Superior temporal gyrus (tissue), 1 donor: Measurements from ENCODE around the gene LRBA.

Experiments used
- DNase-seq: peaks from one replicate; pipeline ENCODE4 v3.0.0-alpha.2; 2016; ENCODE audit errors: extremely low spot score

The LRBA gene

GRCh38 chr4:150884625-150885024, 130.5 kb downstream of the LRBA start:
- DNase-seq, result no peak

- no peak for DNase-seq
These were observed 139.7 kb downstream of the LRBA start for GRCh38 chr4:150875367-150875766.

- DNase-seq, result peak; percentile 33
These were observed 140.5 kb downstream of the LRBA start for GRCh38 chr4:150874338-150875226.

GRCh38 chr4:150867148-150867547, 147.9 kb downstream of the LRBA start:
- peak; percentile 95 for DNase-seq

- no peak for DNase-seq
These were observed 151.6 kb downstream of the LRBA start for GRCh38 chr4:150863456-150863855.

- no peak for DNase-seq
These were observed 152.3 kb downstream of the LRBA start for GRCh38 chr4:150862829-150863228.

- no peak for DNase-seq
These were observed 155.6 kb downstream of the LRBA start for GRCh38 chr4:150859453-150859852.

GRCh38 chr4:150855981-150856510, 159.0 kb downstream of the LRBA start:
- no peak for DNase-seq

- no peak for DNase-seq
These were observed 160.5 kb downstream of the LRBA start for GRCh38 chr4:150854600-150854999.

- DNase-seq, result no peak
These were observed 161.2 kb downstream of the LRBA start for GRCh38 chr4:150853882-150854281.

- DNase-seq, result no peak
These were observed 162.9 kb downstream of the LRBA start for GRCh38 chr4:150852216-150852615.

- no peak for DNase-seq
These were observed 166.1 kb downstream of the LRBA start for GRCh38 chr4:150849016-150849415.

- DNase-seq, result no peak
These were observed 186.9 kb downstream of the LRBA start for GRCh38 chr4:150828159-150828558.

GRCh38 chr4:150827226-150827625, 187.9 kb downstream of the LRBA start:
- no peak for DNase-seq

GRCh38 chr4:150826306-150826705, 188.8 kb downstream of the LRBA start:
- no peak for DNase-seq

- DNase-seq, result no peak
These were observed 192.7 kb downstream of the LRBA start for GRCh38 chr4:150822407-150822806.

GRCh38 chr4:150821641-150822040, 193.4 kb downstream of the LRBA start:
- DNase-seq, result no peak

- DNase-seq, result no peak
These were observed 194.7 kb downstream of the LRBA start for GRCh38 chr4:150820409-150820808.

- no peak for DNase-seq
These were observed 196.4 kb downstream of the LRBA start for GRCh38 chr4:150818661-150819060.

- DNase-seq, result no peak
These were observed 197.1 kb downstream of the LRBA start for GRCh38 chr4:150817804-150818528.

- DNase-seq, result no peak
These were observed 198.1 kb downstream of the LRBA start for GRCh38 chr4:150817017-150817416.

GRCh38 chr4:150816491-150816890, 198.6 kb downstream of the LRBA start:
- DNase-seq, result no peak

- no peak for DNase-seq
These were observed 200.2 kb downstream of the LRBA start for GRCh38 chr4:150814873-150815272.
